ENCODE measurements around the gene CDK17.

DNA sequence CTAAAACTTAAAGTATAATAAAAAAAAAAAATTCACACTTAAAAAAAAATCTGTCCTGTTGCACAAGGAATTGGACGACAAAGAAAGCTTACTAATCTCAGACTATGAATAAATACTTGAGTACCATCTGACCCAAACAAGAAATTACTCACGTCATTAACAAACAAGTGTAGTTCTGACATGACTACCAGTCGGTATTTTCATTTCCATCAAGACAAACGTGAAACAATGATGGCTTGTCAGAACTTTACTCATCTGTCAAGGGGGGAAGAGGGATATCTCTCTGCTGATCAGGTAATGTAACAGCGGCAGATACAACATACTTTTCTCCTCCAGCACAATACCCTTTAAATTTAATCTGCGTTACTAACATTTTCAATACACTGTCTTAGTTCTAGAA lies 78.3 kb downstream of the CDK17 start:
- TF ChIP-seq, protein P1, sequence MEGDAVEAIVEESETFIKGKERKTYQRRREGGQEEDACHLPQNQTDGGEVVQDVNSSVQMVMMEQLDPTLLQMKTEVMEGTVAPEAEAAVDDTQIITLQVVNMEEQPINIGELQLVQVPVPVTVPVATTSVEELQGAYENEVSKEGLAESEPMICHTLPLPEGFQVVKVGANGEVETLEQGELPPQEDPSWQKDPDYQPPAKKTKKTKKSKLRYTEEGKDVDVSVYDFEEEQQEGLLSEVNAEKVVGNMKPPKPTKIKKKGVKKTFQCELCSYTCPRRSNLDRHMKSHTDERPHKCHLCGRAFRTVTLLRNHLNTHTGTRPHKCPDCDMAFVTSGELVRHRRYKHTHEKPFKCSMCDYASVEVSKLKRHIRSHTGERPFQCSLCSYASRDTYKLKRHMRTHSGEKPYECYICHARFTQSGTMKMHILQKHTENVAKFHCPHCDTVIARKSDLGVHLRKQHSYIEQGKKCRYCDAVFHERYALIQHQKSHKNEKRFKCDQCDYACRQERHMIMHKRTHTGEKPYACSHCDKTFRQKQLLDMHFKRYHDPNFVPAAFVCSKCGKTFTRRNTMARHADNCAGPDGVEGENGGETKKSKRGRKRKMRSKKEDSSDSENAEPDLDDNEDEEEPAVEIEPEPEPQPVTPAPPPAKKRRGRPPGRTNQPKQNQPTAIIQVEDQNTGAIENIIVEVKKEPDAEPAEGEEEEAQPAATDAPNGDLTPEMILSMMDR (IDR thresholded peaks at IDR 0.05): no peak
- TF ChIP-seq POLR2A (IDR thresholded peaks at IDR 0.05): no peak
- no peak for TF ChIP-seq POLR2AphosphoS5 (IDR thresholded peaks at IDR 0.05; ENCODE audit: insufficient read depth in 1 of 2, low read depth in 1 of 2)
